Tibial nerve (tissue), 4 donors: Measurements from ENCODE around the gene NSD2. TPM values are rescaled to one million over a fixed set of nuclear protein-coding genes. Genes with fewer than 3 reads are reported as not detected.

Experiments used
- DNase-seq, 2 donors: peaks; one replicate each; pipeline ENCODE4 v3.0.0-alpha.2; 2019; ENCODE audit warnings: low spot score in 2 of 2
- H3K27ac ChIP-seq, 4 donors: fragments of 200-600 bp; sonication (generic) in 3 of 4; one replicate each; pipeline ENCODE4 v1.5.1; 2017 to 2019; ENCODE audit warnings: mild to moderate bottlenecking in 1 of 4
- H3K27me3 ChIP-seq, 2 donors: fragments of 200-600 bp; sonication (generic) in 1 of 2; one replicate each; pipeline versions ENCODE4 v1.5.1 to v1.6.0; 2017 to 2019
- H3K36me3 ChIP-seq, 3 donors: fragments of 200-600 bp; sonication (generic); one replicate each; pipeline ENCODE4 v1.5.1; 2018 to 2019
- H3K4me1 ChIP-seq, 4 donors: fragments of 200-600 bp; sonication (generic) in 3 of 4; one replicate each; pipeline ENCODE4 v1.5.1; 2017 to 2019
- H3K4me3 ChIP-seq, 4 donors: fragments of 200-600 bp; sonication (generic) in 3 of 4; one replicate each; pipeline ENCODE4 v1.5.1; 2017 to 2019; ENCODE audit warnings: mild to moderate bottlenecking in 1 of 4, moderate library complexity in 1 of 4
- H3K9me3 ChIP-seq, 4 donors: fragments of 200-600 bp; sonication (generic) in 3 of 4; one replicate each; pipeline ENCODE4 v1.5.1; 2017 to 2019
- CTCF ChIP-seq, 5 experiments: fragments of 200-600 bp in 3 of 5; fragments of 450-650 bp in 2 of 5; sonication (generic) in 3 of 5; IDR thresholded peaks; one replicate each; pipeline ENCODE4 v1.5.1; 2016 to 2019; ENCODE audit warnings: antibody characterized with exemption in 5 of 5, mild to moderate bottlenecking in 3 of 5, moderate library complexity in 2 of 5
- EP300 ChIP-seq, 2 donors: sonication (generic); formaldehyde crosslinking; IDR thresholded peaks; one replicate each; pipeline ENCODE4 v1.6.1; 2017; ENCODE audit warnings: antibody characterized with exemption in 2 of 2, mild to moderate bottlenecking in 1 of 2
- POLR2A ChIP-seq, 2 donors: fragments of 450-650 bp; IDR thresholded peaks; one replicate each; pipeline ENCODE4 v1.6.1; 2017; ENCODE audit warnings: antibody characterized with exemption in 2 of 2, mild to moderate bottlenecking in 2 of 2, moderate library complexity in 2 of 2
- WGBS, 2 donors: methylation state at CpG; one replicate each; pipeline ENCODE4 v1.1.5; 2018; 5-methylcytosine and 5-hydroxymethylcytosine counted together
- total RNA-seq, 4 donors: library from RNA; depleted of rRNA; stranded (reverse); fragments of >200 nt; gene quantifications; one replicate each; pipeline ENCODE4 v1.1.0, GENCODE V29; 2016

The NSD2 gene
- total RNA-seq, 4 donors from 2014 or later = 27.2 to 45.6 (median 32.2) TPM

GRCh38 chr4:1850276-1850675 is 20.9 kb upstream of the NSD2 start:
- H3K27ac ChIP-seq = peak overlapping the region in 2 of 4 donors; percentile 60 to 66
- no peaks in the 10 kb centered on the region for H3K9me3 ChIP-seq
- H3K27me3 ChIP-seq = no peaks in the 10 kb centered on the region
- no peak for TF ChIP-seq POLR2A (IDR thresholded peaks at IDR 0.05)
- TF ChIP-seq EP300 (IDR thresholded peaks at IDR 0.05) = no peak
- no peak for TF ChIP-seq CTCF (IDR thresholded peaks at IDR 0.05)
- WGBS, 2 donors = 51 to 55% methylated on average over 10 of the region's 10 CpGs
- H3K36me3 ChIP-seq = peaks cover 0 to 31% (median 0%) of the 10 kb centered on the region in 3 donors
- H3K4me1 ChIP-seq = peaks cover 0 to 60% (median 28%) of the 10 kb centered on the region in 4 donors
- DNase-seq = no peak
- no peak overlapping the region for H3K4me3 ChIP-seq

- WGBS, 2 donors = 65 to 68% methylated on average over 11 of the region's 11 CpGs
- no peaks in the 10 kb centered on the region for H3K27me3 ChIP-seq
- TF ChIP-seq CTCF (IDR thresholded peaks at IDR 0.05) = no peak
- no peak for TF ChIP-seq EP300 (IDR thresholded peaks at IDR 0.05)
- TF ChIP-seq POLR2A (IDR thresholded peaks at IDR 0.05) = no peak
- no peak for DNase-seq
- no peak overlapping the region for H3K4me3 ChIP-seq
- H3K36me3 ChIP-seq = peaks cover 0 to 23% (median 0%) of the 10 kb centered on the region in 3 donors
- no peaks in the 10 kb centered on the region for H3K9me3 ChIP-seq
- H3K27ac ChIP-seq = peak overlapping the region in 2 of 4 donors; percentile 60 to 66
- peaks cover 0 to 60% (median 29%) of the 10 kb centered on the region in 4 donors for H3K4me1 ChIP-seq
These were observed 20.0 kb upstream of the NSD2 start for GRCh38 chr4:1851160-1851559.

GRCh38 chr4:1851575-1852410 is 19.4 kb upstream of the NSD2 start:
- peaks cover 0 to 63% (median 31%) of the 10 kb centered on the region in 4 donors for H3K4me1 ChIP-seq

GRCh38 chr4:1852904-1853623 is 18.1 kb upstream of the NSD2 start:
- Histone ChIP-seq H3K4me3 (no peak overlapping the region), H3K4me1 (peaks cover 0 to 76% (median 38%) of the 10 kb centered on the region in 4 donors), H3K27me3 (no peaks in the 10 kb centered on the region), H3K9me3 (no peaks in the 10 kb centered on the region), H3K27ac (peak overlapping the region in 3 of 4 donors; percentile 46 to 73 (median 60)), H3K36me3 (peaks cover 0 to 5% (median 0%) of the 10 kb centered on the region in 3 donors)
- TF ChIP-seq CTCF (IDR thresholded peaks at IDR 0.05) (no peak), POLR2A (IDR thresholded peaks at IDR 0.05) (no peak), EP300 (IDR thresholded peaks at IDR 0.05) (no peak)
- DNase-seq = no peak
- 53 to 65% methylated on average over 9 of the region's 9 CpGs for WGBS, 2 donors

More at GRCh38 chr4:1851575-1852410, 19.4 kb upstream of the NSD2 start:
- DNase-seq = no peak
- H3K9me3 ChIP-seq = no peaks in the 10 kb centered on the region
- H3K36me3 ChIP-seq = peaks cover 0 to 18% (median 0%) of the 10 kb centered on the region in 3 donors
- H3K27me3 ChIP-seq = no peaks in the 10 kb centered on the region
- H3K27ac ChIP-seq = peak overlapping the region in 2 of 4 donors; percentile 60 to 66
- WGBS, 2 donors = 84 to 85% methylated on average over 16 of the region's 16 CpGs
- TF ChIP-seq CTCF (IDR thresholded peaks at IDR 0.05) (no peak), EP300 (IDR thresholded peaks at IDR 0.05) (no peak), POLR2A (IDR thresholded peaks at IDR 0.05) (no peak)
- no peak overlapping the region for H3K4me3 ChIP-seq
